Femur (tissue), 1 donor: ENCODE results near the gene MLPH.

Experiments
- DNase-seq: peaks from one replicate; pipeline ENCODE4 v3.0.0-alpha.2; 2017

Gene MLPH

GRCh38 chr2:237546876-237547395, 59.9 kb downstream of the MLPH start:
- no peak for DNase-seq

GRCh38 chr2:237547841-237548416, 60.9 kb downstream of the MLPH start:
- no peak for DNase-seq

GRCh38 chr2:237549216-237549615, 62.2 kb downstream of the MLPH start:
- no peak for DNase-seq

- DNase-seq = no peak
Observed at GRCh38 chr2:237549643-237550415, 62.8 kb downstream of the MLPH start.

GRCh38 chr2:237551071-237551574, 64.1 kb downstream of the MLPH start:
- no peak for DNase-seq

- no peak for DNase-seq
Observed at GRCh38 chr2:237552908-237553307, 65.9 kb downstream of the MLPH start.

GRCh38 chr2:237553948-237554347, 66.9 kb downstream of the MLPH start:
- DNase-seq = no peak

- DNase-seq = no peak
Observed at GRCh38 chr2:237555560-237555959, 68.5 kb downstream of the MLPH start.

- DNase-seq = no peak
Observed at GRCh38 chr2:237556773-237557632, 70.0 kb downstream of the MLPH start.

- no peak for DNase-seq
Observed at GRCh38 chr2:237557633-237558015, 70.6 kb downstream of the MLPH start.

- peak; percentile 52 for DNase-seq
Observed at GRCh38 chr2:237558961-237559641, 72.0 kb downstream of the MLPH start.

- no peak for DNase-seq
Observed at GRCh38 chr2:237561221-237561620, 74.2 kb downstream of the MLPH start.

- DNase-seq = peak; percentile 47
Observed at GRCh38 chr2:237563816-237564215, 76.8 kb downstream of the MLPH start.

GRCh38 chr2:237564526-237565131, 77.6 kb downstream of the MLPH start:
- no peak for DNase-seq

- no peak for DNase-seq
Observed at GRCh38 chr2:237565974-237566373, 78.9 kb downstream of the MLPH start.

GRCh38 chr2:237566401-237567235, 79.6 kb downstream of the MLPH start, which contains the start of gene PRLH:
TSS of gene PRLH (plus strand) at chr2:237566574. CDS start at chr2:237566574, 0 bp downstream.
- no peak for DNase-seq

GRCh38 chr2:237567276-237568029, 80.4 kb downstream of the MLPH start:
- no peak for DNase-seq

- no peak for DNase-seq
Observed at GRCh38 chr2:237568121-237568660, 81.1 kb downstream of the MLPH start.

- DNase-seq = no peak
Observed at GRCh38 chr2:237569041-237569440, 82.0 kb downstream of the MLPH start.

- no peak for DNase-seq
Observed at GRCh38 chr2:237569896-237570295, 82.8 kb downstream of the MLPH start.
